Measurements from ENCODE around the gene FRYL.
"Not testable (repeated sequence)": the region's sequence is repeated elsewhere in the genome, so short reads cannot be mapped to it uniquely, and the experiment has no call there.

Gene FRYL

DNA sequence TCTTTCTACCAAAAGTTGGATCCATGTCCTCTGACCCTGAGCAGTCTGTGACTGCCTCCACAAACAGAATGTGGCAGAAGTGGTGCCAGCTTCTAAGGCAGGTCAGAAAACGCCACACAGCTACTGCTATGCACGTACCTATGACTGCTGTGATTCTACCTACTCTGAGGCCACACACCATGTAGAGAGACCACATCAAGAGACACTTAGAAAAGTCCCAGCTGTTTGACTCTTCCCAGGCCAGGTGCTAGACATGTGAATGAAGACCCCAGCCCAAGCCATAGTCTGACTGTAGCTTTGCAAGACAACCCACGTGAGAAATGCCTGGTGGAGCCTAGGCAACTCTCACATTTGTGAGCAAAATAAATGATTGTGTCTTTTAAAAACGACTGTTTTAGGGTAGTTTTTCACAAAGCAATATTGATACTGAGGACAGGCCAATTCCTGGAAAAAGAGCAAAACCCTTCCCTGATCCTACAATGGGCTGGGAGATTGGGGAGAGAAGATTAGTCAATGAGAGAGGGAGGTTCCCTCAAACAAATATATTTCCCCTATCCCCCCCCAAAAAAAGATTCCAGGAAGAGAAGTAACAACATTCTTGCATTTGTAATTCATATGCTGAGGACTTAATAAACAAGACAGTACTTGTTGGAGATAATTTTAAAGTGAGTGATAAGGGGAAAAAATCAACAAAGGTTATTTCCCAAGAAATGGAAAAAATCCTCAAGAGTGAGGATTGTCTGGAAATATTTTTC lies 33.3 kb downstream of the FRYL start:
- no peak for DNase-seq (ENCODE audit: low spot score)

DNA sequence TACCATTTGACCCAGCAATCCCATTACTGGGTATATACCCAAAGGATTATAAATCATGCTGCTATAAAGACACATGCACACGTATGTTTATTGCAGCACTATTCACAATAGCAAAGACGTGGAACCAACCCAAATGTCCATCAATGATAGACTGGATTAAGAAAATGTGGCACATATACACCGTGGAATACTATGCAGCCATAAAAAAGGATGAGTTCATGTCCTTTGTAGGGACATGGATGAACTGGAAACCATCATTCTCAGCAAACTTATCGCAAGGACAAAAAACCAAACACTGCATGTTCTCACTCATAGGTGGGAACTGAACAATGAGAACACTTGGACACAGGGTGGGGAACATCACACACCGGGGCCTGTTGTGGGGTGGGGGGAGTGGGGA lies 34.9 kb downstream of the FRYL start:
- DNase-seq (ENCODE audit: low spot score) = not testable (repeated sequence)

DNA sequence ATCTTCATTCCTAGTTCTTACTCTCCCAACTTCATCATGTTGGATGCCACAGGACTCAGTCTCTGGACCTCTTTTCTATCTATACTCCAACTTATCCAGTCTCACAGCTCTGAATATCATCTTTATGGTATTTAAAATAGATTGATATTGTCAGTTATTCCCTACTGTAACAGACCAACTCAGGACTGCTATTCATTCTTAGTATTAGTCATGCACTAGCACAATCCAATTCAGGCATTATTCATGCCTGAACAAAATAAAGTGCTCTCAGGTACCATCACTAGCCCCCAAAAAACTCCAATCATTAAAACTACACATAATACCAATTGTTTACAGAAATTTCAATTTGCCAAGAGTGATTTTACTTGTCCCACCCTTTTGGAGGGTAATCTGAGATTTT lies 37.7 kb downstream of the FRYL start:
- DNase-seq (ENCODE audit: low spot score) = no peak

DNA sequence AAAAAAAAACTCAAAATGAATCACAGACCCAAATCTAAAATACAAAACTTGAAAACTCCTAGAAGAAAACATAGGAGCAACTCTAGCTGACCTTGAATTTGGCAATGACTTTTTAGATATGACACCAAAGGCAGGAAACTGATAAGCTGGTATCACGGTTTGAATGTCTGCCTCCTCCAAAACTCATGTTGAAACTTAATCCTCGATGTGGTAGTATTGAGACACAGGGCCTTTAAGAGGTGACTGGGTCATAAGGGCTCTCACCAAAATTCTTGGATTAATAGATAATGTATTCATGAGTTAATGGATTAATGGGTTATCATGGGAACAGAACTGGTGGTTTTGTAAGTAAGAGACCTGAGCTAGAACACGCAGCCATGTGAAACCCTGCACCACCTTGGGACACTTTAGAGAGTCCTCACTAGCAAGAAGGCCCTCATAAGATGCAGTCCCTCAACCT lies 40.5 kb downstream of the FRYL start:
- no peak for DNase-seq (ENCODE audit: low spot score)

DNA sequence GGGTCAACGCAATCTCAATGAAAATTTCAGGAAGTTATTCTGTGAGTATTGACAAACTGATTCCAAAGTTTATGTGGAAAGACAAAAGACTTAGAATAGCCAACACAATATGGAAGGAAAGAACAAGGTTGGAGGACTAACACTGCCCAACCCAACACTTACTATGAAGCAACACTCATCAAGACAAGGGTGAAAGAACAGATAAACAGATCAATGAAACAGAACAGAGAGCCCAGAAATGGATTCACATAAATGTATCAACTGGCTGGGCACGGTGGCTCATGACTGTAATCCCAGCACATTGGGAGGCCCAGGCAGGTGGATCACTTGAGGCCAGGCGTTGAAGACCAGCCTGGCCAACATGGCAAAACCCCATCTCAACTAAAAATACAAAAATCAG lies 41.2 kb downstream of the FRYL start:
- DNase-seq (ENCODE audit: low spot score) = no peak

DNA sequence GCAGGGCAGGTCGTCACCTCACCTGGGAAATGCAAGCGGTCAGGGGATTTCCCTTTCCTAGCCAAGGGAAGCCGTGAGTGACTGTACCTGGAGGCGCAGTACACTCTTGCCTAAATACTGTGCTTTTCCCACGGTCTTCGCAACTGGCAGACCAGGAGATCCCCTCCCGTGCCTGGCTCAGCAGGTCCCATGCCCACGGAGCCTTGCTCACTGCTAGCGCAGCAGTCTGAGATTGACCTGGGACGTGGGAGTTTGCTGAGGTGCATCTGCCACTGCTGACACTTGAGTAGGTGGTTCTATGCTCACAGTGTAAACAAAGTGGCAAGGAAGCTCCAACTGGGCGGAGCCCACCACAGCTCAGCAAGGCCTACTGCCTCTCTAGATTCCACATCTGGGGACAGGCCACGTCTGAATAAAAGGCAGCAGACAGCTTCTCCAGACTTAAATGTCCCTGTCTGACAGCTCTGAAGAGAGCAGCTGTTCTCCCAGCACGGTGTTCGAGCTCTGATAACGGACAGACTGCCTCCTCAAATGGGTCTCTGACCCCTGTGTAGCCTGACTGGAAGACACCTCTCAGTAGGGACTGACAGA lies 51.1 kb downstream of the FRYL start:
- not testable (repeated sequence) for DNase-seq (ENCODE audit: low spot score)

DNA sequence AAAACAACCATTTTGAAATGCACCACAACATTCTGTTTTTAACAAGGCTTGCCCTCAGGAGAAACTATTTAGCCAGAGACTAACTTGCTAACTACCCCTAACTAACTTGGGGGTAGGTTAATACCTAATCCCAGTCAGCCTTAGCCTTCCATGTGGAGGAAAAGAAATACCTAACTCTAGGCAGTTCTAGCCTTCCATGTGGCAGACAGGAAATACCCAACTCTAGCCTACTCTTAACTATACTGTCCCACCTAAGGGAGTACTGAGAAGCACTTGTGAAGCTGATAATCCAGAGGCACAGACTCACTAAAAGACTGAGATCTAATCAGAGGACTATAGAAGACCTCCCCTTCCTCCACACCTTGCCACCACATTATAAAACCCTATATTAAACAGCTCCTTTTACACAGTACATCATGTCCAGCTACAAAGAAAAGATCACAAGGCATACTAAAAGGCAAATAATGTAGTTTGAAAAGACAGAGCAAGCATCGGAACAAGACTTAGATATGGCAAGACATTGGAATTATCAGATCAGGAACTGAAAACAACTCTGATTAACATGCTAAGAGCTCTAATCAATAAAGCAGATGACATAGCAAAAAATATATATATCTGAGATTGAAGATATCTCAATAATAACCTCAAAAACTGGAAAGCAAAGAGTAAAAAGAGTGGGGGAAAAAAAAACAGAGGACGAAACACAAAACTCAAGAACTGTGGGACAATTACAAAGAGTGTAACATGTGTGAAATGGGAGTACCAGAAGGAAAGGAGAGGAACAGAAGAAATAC lies 52.2 kb downstream of the FRYL start:
- DNase-seq (ENCODE audit: low spot score) = no peak

DNA sequence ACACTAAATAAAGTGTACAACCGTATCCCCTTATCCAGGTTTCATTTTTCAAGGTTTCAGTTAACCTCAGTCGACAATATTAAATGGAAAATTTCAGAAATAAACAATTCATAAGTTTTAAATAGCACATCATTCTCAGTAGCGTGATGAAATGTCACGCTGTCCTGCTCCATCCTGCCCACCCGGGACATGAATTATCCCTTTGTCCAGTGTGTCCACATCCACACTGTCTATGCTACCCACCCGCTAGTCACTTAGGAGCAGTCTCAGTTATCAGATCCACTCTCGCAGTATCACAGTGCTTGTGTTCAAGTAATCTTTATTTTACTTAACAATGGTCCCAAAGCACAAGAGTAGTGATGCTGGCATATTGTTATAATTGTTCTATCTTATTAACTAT lies 54.7 kb downstream of the FRYL start:
- DNase-seq (ENCODE audit: low spot score) = peak; percentile 78

DNA sequence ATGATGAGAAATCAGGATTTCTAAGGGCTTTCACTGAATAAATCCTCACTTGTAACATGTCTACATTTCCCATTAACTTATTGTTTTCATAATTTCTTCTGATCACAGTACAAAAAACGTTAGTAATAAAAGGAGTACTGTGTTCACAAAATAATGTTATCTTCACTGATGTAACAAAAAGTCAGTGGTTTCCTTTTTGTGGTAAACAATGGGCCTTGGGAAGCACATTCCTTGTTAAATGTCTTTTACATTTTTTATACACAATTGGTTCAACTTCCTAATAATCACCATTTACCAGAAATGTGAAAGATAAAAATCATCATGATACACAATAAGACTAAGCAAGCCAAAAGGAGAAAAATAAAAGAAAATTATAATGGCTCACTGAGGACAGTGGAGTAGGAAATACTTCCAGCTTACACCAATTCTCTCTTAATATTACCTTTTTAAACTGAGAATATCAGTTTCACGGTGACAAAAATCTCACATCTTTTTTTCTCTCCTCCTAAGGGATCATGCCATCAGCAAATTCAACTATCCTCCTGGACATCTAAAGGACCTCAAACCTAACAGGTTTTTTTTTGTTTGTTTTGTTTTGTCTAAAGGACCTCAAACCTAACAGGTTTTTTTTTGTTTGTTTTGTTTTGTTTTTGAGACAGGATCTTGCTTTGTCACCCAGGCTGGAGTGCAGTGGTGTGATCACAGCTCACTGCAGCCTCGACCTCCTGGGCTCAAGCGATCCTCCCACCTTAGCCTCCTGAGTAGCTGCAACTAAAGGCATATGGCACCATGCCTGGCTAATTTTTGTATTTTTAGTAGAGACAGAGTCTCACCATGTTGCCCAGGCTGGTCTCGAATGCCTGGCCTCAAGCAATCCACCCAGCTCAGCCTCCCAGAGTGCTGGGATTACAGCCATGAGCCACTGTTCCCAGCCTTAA lies 57.3 kb downstream of the FRYL start:
- no peak for DNase-seq (ENCODE audit: low spot score)

DNA sequence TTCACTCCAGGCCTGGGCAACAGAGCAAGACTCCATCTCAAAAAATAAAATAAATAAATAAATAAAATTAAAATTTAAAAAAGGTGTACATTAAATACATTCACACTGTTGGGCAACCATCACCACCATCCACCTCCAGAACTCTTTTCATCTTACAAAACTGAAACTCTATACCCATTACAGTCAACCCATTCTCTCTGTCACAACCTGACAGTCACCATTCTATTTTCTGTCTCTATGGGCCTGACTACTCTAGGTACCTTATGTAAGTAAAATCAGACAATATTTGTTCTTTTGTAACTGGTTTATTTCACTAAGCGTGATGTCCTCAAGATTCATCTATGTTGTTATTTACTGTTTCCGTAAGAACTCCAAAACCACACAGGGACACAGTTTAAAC lies 59.6 kb downstream of the FRYL start:
- DNase-seq (ENCODE audit: low spot score) = no peak

DNA sequence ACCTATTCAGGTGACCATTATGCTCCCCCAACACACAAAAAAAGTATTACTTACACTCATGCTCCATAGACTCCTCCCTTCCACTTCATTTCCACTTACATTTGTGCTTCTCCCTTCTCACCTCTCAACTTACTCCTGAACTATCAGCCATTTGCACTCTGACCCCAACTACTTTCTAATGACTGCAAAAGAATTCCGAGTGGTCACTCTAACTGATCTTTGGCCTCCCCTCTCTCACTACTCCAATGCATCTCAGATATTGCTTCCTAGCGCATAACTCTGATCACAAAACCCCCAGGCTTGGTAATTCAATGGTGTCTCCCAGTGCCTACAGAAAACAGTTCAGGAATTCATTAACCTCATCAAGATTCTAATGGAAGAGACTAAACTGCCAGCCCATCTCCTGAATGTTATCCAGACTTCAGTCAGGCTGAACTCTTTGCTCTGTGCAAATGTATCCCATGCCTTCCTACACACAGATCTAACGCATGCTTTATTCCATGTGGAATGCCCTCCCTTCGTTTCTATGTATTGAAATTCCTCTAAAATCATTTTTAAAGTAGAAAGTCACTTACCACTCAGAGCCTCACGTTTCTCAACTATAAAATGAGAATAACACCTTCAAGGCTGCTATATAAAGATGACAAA lies 61.1 kb downstream of the FRYL start:
- no peak for DNase-seq (ENCODE audit: low spot score)

DNA sequence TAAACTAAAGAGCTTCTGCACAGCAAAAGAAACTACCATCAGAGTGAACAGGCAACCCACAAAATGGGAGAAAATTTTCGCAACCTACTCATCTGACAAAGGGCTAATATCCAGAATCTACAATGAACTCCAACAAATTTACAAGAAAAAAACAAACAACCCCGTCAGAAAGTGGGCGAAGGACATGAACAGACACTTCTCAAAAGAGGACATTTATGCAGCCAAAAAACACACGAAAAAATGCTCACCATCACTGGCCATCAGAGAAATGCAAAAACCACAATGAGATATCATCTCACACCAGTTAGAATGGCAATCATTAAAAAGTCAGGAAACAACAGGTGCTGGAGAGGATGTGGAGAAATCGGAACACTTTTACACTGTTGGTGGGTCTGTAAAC lies 63.8 kb downstream of the FRYL start:
- not testable (repeated sequence) for DNase-seq (ENCODE audit: low spot score)

DNA sequence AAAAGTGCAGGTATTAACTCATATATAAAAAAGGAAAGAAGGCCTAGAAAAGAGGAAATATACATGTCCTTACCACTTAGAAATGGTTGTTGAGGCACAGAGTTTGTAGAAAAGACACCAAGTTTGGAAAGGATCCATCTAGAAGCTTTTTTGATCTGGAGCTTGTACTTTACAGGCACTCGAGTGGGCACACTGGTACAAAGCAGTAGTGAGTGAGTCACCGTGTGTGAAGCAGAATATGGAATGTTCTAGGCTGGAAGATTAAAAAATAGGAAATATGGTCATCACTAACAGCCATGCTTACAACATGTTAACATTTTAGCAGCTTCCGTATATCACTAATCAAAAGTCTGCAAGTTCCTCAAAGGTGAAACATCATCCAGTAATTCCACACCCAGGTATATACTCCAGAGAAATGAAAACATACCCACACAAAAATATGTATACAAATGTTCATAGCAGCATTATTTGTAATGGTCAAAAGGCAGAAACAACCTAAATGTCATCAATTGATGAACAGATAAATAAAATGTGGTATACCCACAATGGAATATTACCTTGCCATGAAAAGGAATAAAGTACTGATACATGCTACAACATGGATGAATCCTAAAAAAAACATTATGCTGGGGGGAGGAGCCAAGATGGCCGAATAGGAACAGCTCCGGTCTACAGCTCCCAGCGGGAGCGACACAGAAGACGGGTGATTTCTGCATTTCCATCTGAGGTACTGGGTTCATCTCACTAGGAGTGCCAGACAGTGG lies 69.5 kb downstream of the FRYL start:
- no peak for DNase-seq (ENCODE audit: low spot score)

DNA sequence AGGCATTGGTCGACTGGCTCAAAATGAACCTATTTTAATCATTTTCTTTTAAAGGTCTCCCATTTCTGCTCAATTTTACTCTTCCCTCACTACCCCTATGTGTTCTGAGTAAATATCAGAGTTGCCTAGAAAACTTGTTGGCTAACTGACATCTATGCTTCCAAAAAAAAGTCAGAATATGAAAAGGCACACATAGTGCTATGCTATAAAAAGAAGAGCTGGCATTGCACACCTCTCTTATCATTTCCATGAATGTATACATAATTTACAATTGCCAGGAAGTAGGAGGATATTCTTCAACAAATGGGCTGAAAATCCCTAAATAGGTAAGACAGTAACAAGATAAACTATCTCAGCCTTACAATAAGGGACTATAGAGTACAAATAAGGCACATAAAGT lies 70.2 kb downstream of the FRYL start:
- no peak for DNase-seq (ENCODE audit: low spot score)

DNA sequence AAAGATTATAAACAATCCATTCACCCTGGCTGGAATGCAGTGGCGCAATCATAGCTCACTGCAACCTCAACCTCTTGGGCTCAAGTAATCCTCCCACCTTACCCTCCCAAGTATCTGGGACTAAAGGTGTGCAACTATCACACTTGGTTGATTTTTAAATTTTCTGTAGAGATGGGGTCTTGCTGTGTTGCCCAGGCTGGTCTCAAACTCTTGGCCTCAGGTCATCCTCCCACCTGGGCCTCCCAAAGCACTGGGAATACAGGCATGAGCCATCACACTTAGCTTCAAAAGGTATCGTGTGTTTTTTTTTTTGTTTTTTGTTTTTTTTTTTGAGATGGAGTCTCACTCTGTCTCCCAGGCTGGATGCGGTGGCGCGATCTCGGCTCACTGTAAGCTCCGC lies 71.5 kb downstream of the FRYL start:
- no peak for DNase-seq (ENCODE audit: low spot score)

DNA sequence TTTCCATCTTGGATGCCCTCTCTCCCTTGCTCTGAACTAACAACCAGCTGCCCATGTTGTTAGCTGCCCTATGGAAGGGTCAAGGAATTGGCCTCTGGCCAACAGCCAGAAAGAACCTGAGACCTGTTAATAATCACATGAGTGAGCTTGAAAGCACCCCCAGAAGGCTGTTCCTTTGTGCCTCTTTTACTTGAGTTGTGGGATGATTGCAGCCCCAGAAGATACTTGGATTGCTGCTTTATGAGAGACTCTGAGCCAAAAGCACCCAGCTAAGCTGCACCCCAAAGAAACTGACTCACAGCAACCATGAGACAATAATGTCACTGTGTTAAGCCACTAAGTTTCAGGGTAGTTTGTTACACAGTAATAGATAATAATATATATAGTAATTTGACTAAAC lies 73.3 kb downstream of the FRYL start:
- no peak for DNase-seq (ENCODE audit: low spot score)

DNA sequence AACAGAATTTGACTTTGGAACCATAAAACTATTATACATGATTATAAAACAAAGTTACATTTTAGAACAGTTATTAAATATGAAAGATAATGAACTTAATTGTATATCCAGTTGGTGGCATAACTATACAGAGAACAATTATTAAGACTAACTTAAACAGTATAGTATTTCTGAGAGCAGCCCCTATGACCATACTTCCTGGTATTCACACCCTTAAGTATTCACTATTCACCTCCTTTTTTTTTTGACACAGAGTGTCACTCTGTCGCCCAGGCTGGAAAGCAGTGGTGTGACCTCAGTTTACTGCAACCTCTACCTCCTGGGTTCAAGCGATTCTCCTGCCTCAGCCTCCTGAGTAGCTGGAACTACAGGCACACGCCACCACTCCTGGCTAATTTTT lies 74.5 kb downstream of the FRYL start:
- DNase-seq (ENCODE audit: low spot score) = no peak

DNA sequence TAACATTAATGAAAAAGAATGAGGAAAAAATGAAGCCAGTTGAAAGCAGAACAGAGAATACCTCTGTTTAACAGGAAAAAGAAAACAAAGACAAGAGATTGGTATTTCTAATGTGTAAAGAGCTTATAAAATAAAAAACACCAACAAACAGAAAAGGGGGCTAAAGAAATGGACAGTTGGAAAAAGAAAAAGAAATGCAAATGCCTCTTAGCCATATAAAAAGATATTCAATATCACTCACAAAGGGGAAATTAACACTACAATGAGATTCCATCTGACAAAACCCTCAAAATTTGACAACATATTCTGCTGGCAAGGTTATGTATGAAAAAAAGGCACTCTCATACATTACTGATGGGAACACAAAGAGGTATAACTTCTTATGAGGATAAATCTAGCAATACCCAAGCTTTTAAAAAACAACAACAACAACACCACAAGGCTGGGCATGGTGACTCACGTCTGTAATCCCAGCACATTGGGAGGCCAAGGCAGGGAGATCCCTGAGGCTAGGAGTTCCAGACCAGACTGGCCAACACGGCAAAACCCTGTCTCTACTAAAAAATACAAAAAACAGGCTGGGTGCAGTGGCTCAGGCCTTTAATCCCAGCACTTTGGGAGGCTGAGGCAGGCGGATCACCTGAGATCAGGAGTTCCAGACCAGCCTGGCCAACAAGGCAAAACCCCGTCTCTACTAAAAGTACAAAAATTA lies 75.8 kb downstream of the FRYL start:
- no peak for DNase-seq (ENCODE audit: low spot score)

DNA sequence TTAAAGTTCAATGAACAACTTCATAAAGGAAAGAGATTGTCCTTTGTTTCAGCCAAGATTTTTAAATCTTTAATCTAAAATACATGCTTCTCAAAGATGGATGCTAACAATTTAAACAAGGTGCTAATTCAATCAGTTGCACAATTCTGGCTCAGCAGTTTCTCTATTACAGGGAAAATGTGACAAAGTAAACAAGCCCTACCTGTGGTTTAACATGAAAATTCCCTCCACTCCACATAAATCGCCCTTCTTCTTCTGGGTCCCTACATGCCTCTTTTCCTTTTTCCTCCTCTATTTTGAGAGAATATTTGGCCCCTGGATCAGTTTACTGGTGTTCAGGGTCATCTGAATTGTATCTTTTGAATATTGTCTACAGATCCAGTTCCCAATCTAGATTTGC lies 80.6 kb downstream of the FRYL start:
- DNase-seq (ENCODE audit: low spot score) = no peak
